ENCODE measurements around the gene FGF18.
"Not testable (repeated sequence)": the region's sequence is repeated elsewhere in the genome, so short reads cannot be mapped to it uniquely, and the experiment has no call there.

Gene FGF18

GRCh38 chr5:171418982-171419687 lies at the start of gene FGF18:
TSS of gene FGF18 (plus strand) at chr5:171419647. CDS start at chr5:171420200, 553 bp downstream.
- in situ Hi-C loops (cut with HindIII; ENCODE audit: low sequenced_read_pairs) = loop anchor here (5.0 to 25.0 kb wide), 2 partner anchors 208 to 443 kb away; no protein-coding TSS in a partner anchor

- in situ Hi-C loops (cut with HindIII; ENCODE audit: low sequenced_read_pairs) = no loop called here
These were observed 49.5 kb upstream of the FGF18 start for GRCh38 chr5:171369898-171370297.

- in situ Hi-C loops (cut with HindIII; ENCODE audit: low sequenced_read_pairs) = not testable (repeated sequence)
These were observed 48.6 kb upstream of the FGF18 start for GRCh38 chr5:171370881-171371280.

- in situ Hi-C loops (cut with HindIII; ENCODE audit: low sequenced_read_pairs) = no loop called here
These were observed 48.1 kb upstream of the FGF18 start for GRCh38 chr5:171371326-171371725.

- in situ Hi-C loops (cut with HindIII; ENCODE audit: low sequenced_read_pairs) = no loop called here
These were observed 39.5 kb upstream of the FGF18 start for GRCh38 chr5:171379961-171380360.

- in situ Hi-C loops (cut with HindIII; ENCODE audit: low sequenced_read_pairs) = not testable (repeated sequence)
These were observed 35.0 kb upstream of the FGF18 start for GRCh38 chr5:171384416-171384815.

GRCh38 chr5:171384999-171385398 lies 34.4 kb upstream of the FGF18 start:
- in situ Hi-C loops (cut with HindIII; ENCODE audit: low sequenced_read_pairs) = not testable (repeated sequence)

- in situ Hi-C loops (cut with HindIII; ENCODE audit: low sequenced_read_pairs) = no loop called here
These were observed 33.3 kb upstream of the FGF18 start for GRCh38 chr5:171386006-171386671.

- in situ Hi-C loops (cut with HindIII; ENCODE audit: low sequenced_read_pairs) = no loop called here
These were observed 32.5 kb upstream of the FGF18 start for GRCh38 chr5:171386861-171387344.

GRCh38 chr5:171387345-171387969 lies 32.0 kb upstream of the FGF18 start, which contains the start of gene NPM1:
TSS of gene NPM1 (plus strand) at chr5:171387849. CDS start at chr5:171387949, 100 bp downstream.
- in situ Hi-C loops (cut with HindIII; ENCODE audit: low sequenced_read_pairs) = no loop called here

GRCh38 chr5:171387970-171388815 lies 31.3 kb upstream of the FGF18 start:
- in situ Hi-C loops (cut with HindIII; ENCODE audit: low sequenced_read_pairs) = no loop called here

- in situ Hi-C loops (cut with HindIII; ENCODE audit: low sequenced_read_pairs) = no loop called here
These were observed 30.7 kb upstream of the FGF18 start for GRCh38 chr5:171388816-171389168.

- in situ Hi-C loops (cut with HindIII; ENCODE audit: low sequenced_read_pairs) = no loop called here
These were observed 28.4 kb upstream of the FGF18 start for GRCh38 chr5:171390883-171391677.

GRCh38 chr5:171391996-171392577 lies 27.4 kb upstream of the FGF18 start:
- in situ Hi-C loops (cut with HindIII; ENCODE audit: low sequenced_read_pairs) = no loop called here

GRCh38 chr5:171392585-171393159 lies 26.8 kb upstream of the FGF18 start:
- in situ Hi-C loops (cut with HindIII; ENCODE audit: low sequenced_read_pairs) = no loop called here

GRCh38 chr5:171395042-171395441 lies 24.4 kb upstream of the FGF18 start:
- in situ Hi-C loops (cut with HindIII; ENCODE audit: low sequenced_read_pairs) = no loop called here

- in situ Hi-C loops (cut with HindIII; ENCODE audit: low sequenced_read_pairs) = not testable (repeated sequence)
These were observed 22.9 kb upstream of the FGF18 start for GRCh38 chr5:171396583-171396982.

GRCh38 chr5:171397190-171397589 lies 22.3 kb upstream of the FGF18 start:
- in situ Hi-C loops (cut with HindIII; ENCODE audit: low sequenced_read_pairs) = no loop called here

GRCh38 chr5:171397599-171397998 lies 21.8 kb upstream of the FGF18 start:
- in situ Hi-C loops (cut with HindIII; ENCODE audit: low sequenced_read_pairs) = no loop called here
